NB4 (cell line): Measurements from ENCODE around the gene SEMA4A.
"Not testable (repeated sequence)": the region's sequence is repeated elsewhere in the genome, so short reads cannot be mapped to it uniquely, and the experiment has no call there.

Source experiments
- POLR2A ChIP-seq: IDR thresholded peaks from 2 replicates; pipeline ENCODE4 v1.6.1; 2011; ENCODE audit warnings: mild to moderate bottlenecking; ENCODE audit not compliant: insufficient read length; ENCODE audit errors: extremely low read depth
- TF ChIP-seq, protein P1 (sequence below): IDR thresholded peaks from one replicate; pipeline ENCODE4 v1.5.1; 2012; ENCODE audit warnings: low read depth, low read length
- TF ChIP-seq, protein P2 (sequence below): IDR thresholded peaks from 2 replicates; pipeline ENCODE4 v1.6.1; 2011; ENCODE audit warnings: low read depth, low read length

DNA sequence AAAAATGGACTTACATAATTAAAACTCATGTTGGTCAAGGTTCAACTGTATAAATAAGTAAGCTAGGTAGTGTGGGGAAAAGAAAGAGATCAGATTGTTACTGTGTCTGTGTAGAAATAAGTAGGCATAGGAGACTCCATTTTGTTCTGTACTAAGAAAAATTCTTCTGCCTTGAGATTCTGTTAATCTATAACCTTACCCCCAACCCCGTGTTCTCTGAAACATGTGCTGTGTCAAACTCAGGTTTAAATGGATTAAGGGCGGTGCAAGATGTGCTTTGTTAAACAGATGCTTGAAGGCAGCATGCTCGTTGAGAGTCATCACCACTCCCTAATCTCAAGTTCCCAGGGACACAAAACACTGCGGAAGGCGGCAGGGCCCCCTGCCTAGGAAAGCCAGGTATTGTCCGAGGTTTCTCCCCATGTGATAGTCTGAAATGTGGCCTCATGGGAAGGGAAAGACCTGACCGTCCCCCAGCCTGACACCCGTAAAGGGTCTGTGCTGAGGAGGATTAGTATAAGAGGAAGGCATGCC is 28.1 kb downstream of the SEMA4A start:
- TF ChIP-seq, protein P1, sequence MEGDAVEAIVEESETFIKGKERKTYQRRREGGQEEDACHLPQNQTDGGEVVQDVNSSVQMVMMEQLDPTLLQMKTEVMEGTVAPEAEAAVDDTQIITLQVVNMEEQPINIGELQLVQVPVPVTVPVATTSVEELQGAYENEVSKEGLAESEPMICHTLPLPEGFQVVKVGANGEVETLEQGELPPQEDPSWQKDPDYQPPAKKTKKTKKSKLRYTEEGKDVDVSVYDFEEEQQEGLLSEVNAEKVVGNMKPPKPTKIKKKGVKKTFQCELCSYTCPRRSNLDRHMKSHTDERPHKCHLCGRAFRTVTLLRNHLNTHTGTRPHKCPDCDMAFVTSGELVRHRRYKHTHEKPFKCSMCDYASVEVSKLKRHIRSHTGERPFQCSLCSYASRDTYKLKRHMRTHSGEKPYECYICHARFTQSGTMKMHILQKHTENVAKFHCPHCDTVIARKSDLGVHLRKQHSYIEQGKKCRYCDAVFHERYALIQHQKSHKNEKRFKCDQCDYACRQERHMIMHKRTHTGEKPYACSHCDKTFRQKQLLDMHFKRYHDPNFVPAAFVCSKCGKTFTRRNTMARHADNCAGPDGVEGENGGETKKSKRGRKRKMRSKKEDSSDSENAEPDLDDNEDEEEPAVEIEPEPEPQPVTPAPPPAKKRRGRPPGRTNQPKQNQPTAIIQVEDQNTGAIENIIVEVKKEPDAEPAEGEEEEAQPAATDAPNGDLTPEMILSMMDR = not testable (repeated sequence)
- TF ChIP-seq POLR2A = not testable (repeated sequence)
- TF ChIP-seq, protein P2, sequence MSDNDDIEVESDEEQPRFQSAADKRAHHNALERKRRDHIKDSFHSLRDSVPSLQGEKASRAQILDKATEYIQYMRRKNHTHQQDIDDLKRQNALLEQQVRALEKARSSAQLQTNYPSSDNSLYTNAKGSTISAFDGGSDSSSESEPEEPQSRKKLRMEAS = not testable (repeated sequence)
